ENCODE measurements around the gene NFIC.

DNA sequence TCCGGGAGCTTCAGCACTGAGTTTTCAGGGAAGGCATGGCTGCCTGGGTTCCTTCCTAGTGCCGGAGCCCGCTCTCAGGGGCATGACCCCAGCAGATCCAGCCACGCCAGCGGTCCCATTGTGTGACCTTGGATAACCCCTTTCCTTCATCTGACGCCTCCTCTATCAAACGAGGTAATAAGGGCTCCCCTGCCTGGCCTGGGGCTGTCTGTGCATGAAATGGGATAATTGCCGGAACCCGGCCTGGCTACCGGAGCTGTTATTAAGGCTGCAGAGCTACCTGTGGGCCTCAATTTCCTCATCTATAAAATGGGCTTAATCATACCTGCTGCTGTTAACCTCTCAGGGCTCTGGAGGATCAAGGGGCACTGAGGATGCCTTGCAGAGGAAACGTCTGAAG, 18.3 kb upstream of the NFIC start:
- TF ChIP-seq POLR2A (IDR thresholded peaks at IDR 0.05; ENCODE audit: extremely low read depth, insufficient read length) (no peak), CTCF (IDR thresholded peaks at IDR 0.05; ENCODE audit: low read depth, low read length) (no peak), MYC (IDR thresholded peaks at IDR 0.05; ENCODE audit: low read depth, low read length) (no peak)
- TF ChIP-seq, protein P1, sequence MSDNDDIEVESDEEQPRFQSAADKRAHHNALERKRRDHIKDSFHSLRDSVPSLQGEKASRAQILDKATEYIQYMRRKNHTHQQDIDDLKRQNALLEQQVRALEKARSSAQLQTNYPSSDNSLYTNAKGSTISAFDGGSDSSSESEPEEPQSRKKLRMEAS (IDR thresholded peaks at IDR 0.05; ENCODE audit: low read depth, low read length): no peak
